C4-2B (cell line): ENCODE results near the gene ATOSA.

Experiments used
- H3K27ac ChIP-seq: fragments of 450-650 bp; 2 replicates; pipeline ENCODE4 v1.5.1; 2017
- CTCF ChIP-seq: fragments of 450-650 bp; conservative IDR thresholded peaks from 2 replicates; pipeline ENCODE4 v1.5.1; 2017; ENCODE audit warnings: mild to moderate bottlenecking
- ZFX ChIP-seq: fragments of 450-650 bp; IDR thresholded peaks from 2 replicates; pipeline ENCODE4 v1.6.1; 2017

ATOSA gene

DNA sequence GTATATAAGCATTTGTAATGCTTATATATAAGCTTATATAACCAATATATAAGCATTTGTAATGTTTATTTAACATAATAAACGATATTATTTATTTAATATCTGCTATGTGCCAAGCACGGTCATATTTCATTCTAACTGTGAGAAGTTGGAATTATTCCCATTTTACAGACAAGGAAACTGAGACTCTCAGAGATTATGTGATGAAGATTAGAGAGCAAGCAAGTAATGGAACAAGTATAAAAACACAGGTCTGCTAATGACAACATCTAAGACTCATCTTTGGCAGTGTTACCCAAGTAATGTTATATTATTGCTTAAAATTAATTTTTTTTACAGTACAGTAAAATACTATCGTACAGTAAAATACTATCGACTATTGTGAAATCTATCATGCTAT lies 4.4 kb downstream of the ATOSA start:
- TF ChIP-seq CTCF (no peak), ZFX (no peak)
- no peak overlapping the region for H3K27ac ChIP-seq

DNA sequence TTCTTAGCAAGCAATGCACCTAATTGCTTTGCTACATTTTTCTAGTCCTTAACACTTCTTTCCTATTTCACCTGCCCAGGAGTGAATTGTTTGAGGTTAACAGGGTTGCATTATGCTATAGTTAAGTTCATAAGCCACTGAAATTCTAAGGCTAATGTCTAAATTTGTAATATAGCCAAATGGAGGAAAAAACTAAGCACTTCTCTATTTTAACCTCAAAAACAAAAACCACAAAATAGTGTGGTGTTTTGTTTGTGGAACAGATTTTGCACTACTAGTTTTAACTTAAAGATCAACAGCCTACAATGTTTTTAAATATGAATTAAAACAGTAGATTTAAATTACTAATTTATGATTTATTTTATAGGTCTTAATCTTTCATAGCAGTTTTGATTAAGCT lies 5.5 kb downstream of the ATOSA start:
- H3K27ac ChIP-seq, result no peak overlapping the region

GRCh38 chr15:52673312-52673711 lies 5.9 kb downstream of the ATOSA start:
- TF ChIP-seq CTCF (no peak), ZFX (no peak)
- H3K27ac ChIP-seq, result no peak overlapping the region

More for the DNA sequence above, 5.5 kb downstream of the ATOSA start:
- no peak for TF ChIP-seq CTCF
- TF ChIP-seq ZFX, result no peak

- TF ChIP-seq CTCF (no peak), ZFX (no peak)
- no peak overlapping the region for H3K27ac ChIP-seq
Observed at GRCh38 chr15:52672661-52673060, 6.5 kb downstream of the ATOSA start.

GRCh38 chr15:52670087-52670486 lies 9.1 kb downstream of the ATOSA start:
- H3K27ac ChIP-seq, result no peak overlapping the region
- no peak for TF ChIP-seq ZFX
- TF ChIP-seq CTCF, result no peak

GRCh38 chr15:52668133-52668532 lies 11.1 kb downstream of the ATOSA start:
- no peak overlapping the region for H3K27ac ChIP-seq
- no peak for TF ChIP-seq CTCF
- no peak for TF ChIP-seq ZFX

DNA sequence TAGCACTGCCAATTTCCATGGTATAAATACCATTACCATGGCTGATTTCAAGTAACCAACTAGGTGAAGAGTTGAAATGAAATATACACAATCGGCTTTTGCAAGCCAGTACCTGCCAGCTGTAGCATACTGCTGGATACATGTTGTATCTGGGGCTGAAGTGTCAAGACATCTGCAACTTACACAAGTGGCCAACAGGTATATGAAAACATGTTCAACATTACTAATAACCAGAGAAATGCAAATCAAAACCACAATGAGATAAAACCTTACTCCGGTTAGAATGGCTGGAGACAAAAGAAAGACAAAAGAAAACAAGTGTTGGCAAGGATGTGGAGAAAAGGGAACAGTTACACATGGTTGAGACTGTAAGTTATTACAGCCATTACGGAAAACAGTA lies 11.6 kb downstream of the ATOSA start:
- H3K27ac ChIP-seq, result no peak overlapping the region
- TF ChIP-seq CTCF (no peak), ZFX (no peak)
